A549 (cell line): Measurements from ENCODE around the gene BRAT1. TPM values are rescaled to one million over a fixed set of nuclear protein-coding genes. Genes with fewer than 3 reads are reported as not detected.

Experiments
- ATAC-seq, 2 experiments: fragments of 200-7000 bp in 1 of 2; fragments of >200 bp in 1 of 2; cut with Nextera tagmentation in 1 of 2; cut with Tn5 transposase in 1 of 2; 3 replicates each; pipeline versions ENCODE4 v1.8.0 to v1.9.1; 2018 to 2020; ENCODE audit warnings: mild to moderate bottlenecking in 1 of 2, moderate library complexity in 1 of 2
- CTCF ChIA-PET: fragments of 300-600 bp; sonication (Branson Sonifier 250); formaldehyde crosslinking; extraction: SDS; loops from one replicate; lab custom pipeline; 2021; ENCODE audit warnings: antibody characterized with exemption, inconsistent platforms; lab: Yijun Ruan, JAX
- POLR2A ChIA-PET: fragments of 350-600 bp; formaldehyde crosslinking; extraction: SDS; loops from one replicate; lab custom pipeline; 2021; ENCODE audit warnings: antibody characterized with exemption, inconsistent platforms; lab: Yijun Ruan, JAX
- DNase-seq, 2 experiments: peaks; one replicate each; pipeline versions ENCODE4 v3.0.0 to v3.0.0-alpha.2; 2011 to 2016; ENCODE audit warnings: low read depth in 1 of 2, low spot score in 1 of 2
- FAIRE-seq: peaks from 2 replicates; lab custom pipeline; 2011; peaks lifted over from hg19 to GRCh38; lab: Jason Lieb, UNC
- H3K27ac ChIP-seq, 2 experiments: fragments of >200 bp; sonication (Bioruptor Twin); formaldehyde crosslinking; 3 replicates each; pipeline ENCODE4 v1.5.1; 2016 to 2017
- H3K4me1 ChIP-seq: fragments of >200 bp; sonication (Bioruptor Twin); formaldehyde crosslinking; 3 replicates; pipeline ENCODE4 v1.6.1; 2016
- H3K4me2 ChIP-seq: fragments of >200 bp; sonication (Bioruptor Twin); formaldehyde crosslinking; 3 replicates; pipeline ENCODE4 v1.6.1; 2016
- H3K4me3 ChIP-seq: fragments of >200 bp; sonication (Bioruptor Twin); formaldehyde crosslinking; 3 replicates; pipeline ENCODE4 v1.5.1; 2016
- H3K9me3 ChIP-seq: fragments of >200 bp; sonication (Bioruptor Twin); formaldehyde crosslinking; 3 replicates; pipeline ENCODE4 v1.6.1; 2016
- ATOH8 ChIP-seq: fragments of 250-450 bp; sonication (Bioruptor Pico); IDR thresholded peaks from 2 replicates; pipeline ENCODE4 v1.5.0; 2020; ENCODE audit warnings: low read depth, mild to moderate bottlenecking, moderate library complexity
- BHLHE40 ChIP-seq: IDR thresholded peaks from 2 replicates; pipeline ENCODE4 v1.6.1; 2012; ENCODE audit warnings: low read depth, low read length, inconsistent platforms
- CTCF ChIP-seq: fragments of >200 bp; sonication (Bioruptor Twin); formaldehyde crosslinking; IDR thresholded peaks from 3 replicates; pipeline ENCODE4 v1.5.1; 2016
- E2F6 ChIP-seq: IDR thresholded peaks from 2 replicates; pipeline ENCODE4 v1.6.1; 2012; ENCODE audit warnings: low read depth, borderline replicate concordance
- EHF ChIP-seq: fragments of 250-450 bp; sonication (Bioruptor Pico); IDR thresholded peaks from 2 replicates; pipeline ENCODE4 v1.5.0; 2020; ENCODE audit warnings: mild to moderate bottlenecking
- EP300 ChIP-seq, 2 experiments: fragments of >200 bp; sonication (Bioruptor Twin); formaldehyde crosslinking; IDR thresholded peaks; 2 replicates in 1 of 2; 3 replicates in 1 of 2; pipeline ENCODE4 v1.6.1; 2016 to 2017
- FOSB ChIP-seq: fragments of 250-450 bp; sonication (Bioruptor Pico); IDR thresholded peaks from 2 replicates; pipeline ENCODE4 v1.5.0; 2020; ENCODE audit warnings: mild to moderate bottlenecking, moderate library complexity
- FOSL2 ChIP-seq, 2 experiments: fragments of 450-650 bp in 1 of 2; fragments of >200 bp in 1 of 2; sonication (Bioruptor Twin) in 1 of 2; formaldehyde crosslinking; IDR thresholded peaks; 2 replicates each; pipeline versions ENCODE4 v1.5.0 to v1.6.1; 2016 to 2020; ENCODE audit warnings: mild to moderate bottlenecking in 1 of 2, moderate library complexity in 1 of 2
- FOXS1 ChIP-seq: fragments of 250-450 bp; sonication (Bioruptor Pico); IDR thresholded peaks from 2 replicates; pipeline ENCODE4 v1.5.0; 2020; ENCODE audit warnings: mild to moderate bottlenecking, moderate library complexity
- HEYL ChIP-seq: fragments of 250-450 bp; sonication (Bioruptor Pico); IDR thresholded peaks from 2 replicates; pipeline ENCODE4 v1.8.0; 2021; ENCODE audit warnings: mild to moderate bottlenecking, moderate library complexity
- JUN ChIP-seq, 2 experiments: fragments of >200 bp; sonication (Bioruptor Twin); formaldehyde crosslinking; IDR thresholded peaks; 2 replicates in 1 of 2; 3 replicates in 1 of 2; pipeline ENCODE4 v1.6.1; 2016 to 2017
- MYC ChIP-seq: IDR thresholded peaks from 2 replicates; pipeline ENCODE4 v1.6.1; 2012; ENCODE audit warnings: mild to moderate bottlenecking, inconsistent platforms, low read length, improper control_type of control experiment, borderline replicate concordance
- NFE2L2 ChIP-seq: fragments of 150-350 bp; conservative IDR thresholded peaks from 2 replicates; pipeline ENCODE4 v1.6.1; 2014; ENCODE audit warnings: low read length
- NPAS2 ChIP-seq: fragments of 250-450 bp; sonication (Bioruptor Pico); IDR thresholded peaks from 2 replicates; pipeline ENCODE4 v1.8.0; 2022; ENCODE audit warnings: mild to moderate bottlenecking, moderate library complexity, borderline replicate concordance
- PHF8 ChIP-seq: fragments of 200-600 bp; sonication (generic); IDR thresholded peaks from 2 replicates; pipeline ENCODE4 v1.6.1; 2016; ENCODE audit warnings: low read depth, mild to moderate bottlenecking, antibody characterized with exemption, moderate library complexity, borderline replicate concordance
- POLR2AphosphoS2 ChIP-seq: conservative IDR thresholded peaks from 2 replicates; pipeline ENCODE4 v1.6.1; 2012; ENCODE audit warnings: low read length, improper control_type of control experiment, inconsistent platforms
- RARB ChIP-seq: fragments of 250-450 bp; sonication (Bioruptor Pico); IDR thresholded peaks from 2 replicates; pipeline ENCODE4 v1.8.0; 2021; ENCODE audit warnings: mild to moderate bottlenecking, moderate library complexity
- REST ChIP-seq: fragments of 200-600 bp; sonication (generic); IDR thresholded peaks from 2 replicates; pipeline ENCODE4 v1.6.1; 2016; ENCODE audit warnings: antibody characterized with exemption, mild to moderate bottlenecking, moderate library complexity
- RFX5 ChIP-seq: fragments of 450-650 bp; IDR thresholded peaks from 2 replicates; pipeline ENCODE4 v1.7.1; 2014; ENCODE audit warnings: antibody characterized with exemption, mild to moderate bottlenecking, moderate library complexity
- ZC3H11A ChIP-seq: fragments of 450-650 bp; IDR thresholded peaks from 2 replicates; pipeline ENCODE4 v1.6.1; 2014; ENCODE audit warnings: antibody characterized with exemption, mild to moderate bottlenecking
- ZFP36 ChIP-seq: fragments of 450-650 bp; IDR thresholded peaks from 2 replicates; pipeline ENCODE4 v1.6.1; 2014; ENCODE audit warnings: borderline replicate concordance; ENCODE audit not compliant: partially characterized antibody
- whole genome bisulfite sequencing: methylation state at CpG from one replicate; pipeline ENCODE4 v1.1.6; 2017; ENCODE audit errors: missing lambda C conversion rate; 5-methylcytosine and 5-hydroxymethylcytosine counted together
- polyA plus RNA-seq, 4 experiments: library from polyadenylated mRNA; depleted of rRNA in 3 of 4; stranded (reverse); fragments of >200 nt; fragmentation: RNase III in 1 of 4; extraction: RNeasy Plus Mini Kit Qiagen cat#74134 plus additional on column Dnase treatment in 1 of 4; gene quantifications; 2 replicates in 3 of 4; 3 replicates in 1 of 4; pipeline ENCODE4 v1.2.3, GENCODE V29; 2011 to 2017

The BRAT1 gene
- polyA plus RNA-seq, 2 of the 4 experiments (the other 2 are of a cell fraction) = 11.9 to 25.6 TPM

- 94% methylated on average over 23 of the region's 23 CpGs for WGBS
- no peak overlapping the region for H3K27ac ChIP-seq
- no peak; a peak in 1 of 6 replicates for ATAC-seq
- H3K4me1 ChIP-seq = no peaks in the 10 kb centered on the region
- H3K4me3 ChIP-seq = no peak overlapping the region
- TF ChIP-seq HEYL (CRISPR knock-in tag) (no peak), JUN (IDR thresholded peaks at IDR 0.05) (no peak), EP300 (IDR thresholded peaks at IDR 0.05) (no peak), POLR2AphosphoS2 (no peak), FOXS1 (CRISPR knock-in tag) (no peak), FOSB (no peak), ATOH8 (CRISPR knock-in tag) (no peak), EHF (CRISPR knock-in tag) (no peak), BHLHE40 (no peak), NPAS2 (CRISPR knock-in tag) (no peak), RARB (CRISPR knock-in tag) (no peak)
- no peak for FAIRE-seq
- no peaks in the 10 kb centered on the region for H3K9me3 ChIP-seq
- POLR2A ChIA-PET = interaction anchor here (1.2 kb wide), 1 partner anchor 24 kb away, joined by 3 read pairs; no protein-coding TSS in a partner anchor
- no peak overlapping the region for H3K4me2 ChIP-seq
- DNase-seq = no peak
- CTCF ChIA-PET = interaction anchor here (0.6 to 1.4 kb wide), 2 partner anchors 17 to 94 kb away, joined by 3 to 4 read pairs; no protein-coding TSS in a partner anchor
These were observed 10.7 kb downstream of the BRAT1 start for GRCh38 chr7:2544541-2545188.

- CTCF ChIA-PET = interaction anchor here (0.6 to 1.0 kb wide), 3 partner anchors 75 to 138 kb away, joined by 3 to 5 read pairs (median 3); no protein-coding TSS in a partner anchor
- no peak overlapping the region for H3K4me3 ChIP-seq
- ATAC-seq (no peak), DNase-seq (no peak), FAIRE-seq (no peak)
- H3K9me3 ChIP-seq = no peaks in the 10 kb centered on the region
- 91% methylated on average over 36 of the region's 53 CpGs for WGBS
- POLR2A ChIA-PET = interaction anchor here (1.2 kb wide), 1 partner anchor 23 kb away, joined by 3 read pairs; no protein-coding TSS in a partner anchor
- no peak overlapping the region for H3K27ac ChIP-seq
- no peaks in the 10 kb centered on the region for H3K4me1 ChIP-seq
- no peak overlapping the region for H3K4me2 ChIP-seq
- TF ChIP-seq POLR2AphosphoS2 = no peak
- TF ChIP-seq, all 56 proteins: peak for 0
These were observed 12.1 kb downstream of the BRAT1 start for GRCh38 chr7:2542916-2543871.

GRCh38 chr7:2542011-2542915 is 13.1 kb downstream of the BRAT1 start:
- FAIRE-seq (no peak), ATAC-seq (no peak), DNase-seq (no peak)
- Histone ChIP-seq H3K27ac (no peak overlapping the region), H3K4me2 (no peak overlapping the region), H3K4me3 (no peak overlapping the region), H3K9me3 (no peaks in the 10 kb centered on the region), H3K4me1 (no peaks in the 10 kb centered on the region)
- 92% methylated on average over 16 of the region's 25 CpGs for WGBS
- POLR2A ChIA-PET = no interaction called here
- CTCF ChIA-PET = interaction anchor here (0.9 to 1.0 kb wide), 3 partner anchors 11 to 139 kb away, joined by 3 to 5 read pairs (median 3); no protein-coding TSS in a partner anchor
- TF ChIP-seq FOXS1 (CRISPR knock-in tag) (no peak), PHF8 (no peak), REST (no peak), RFX5 (no peak), NFE2L2 (no peak), CTCF (no peak), ZFP36 (no peak), ZC3H11A (no peak), FOSL2 (IDR thresholded peaks at IDR 0.05) (no peak), FOSL2 (CRISPR knock-in tag; IDR thresholded peaks at IDR 0.05) (no peak), MYC (no peak), E2F6 (no peak)
